Islet of Langerhans (tissue), 1 donor: ENCODE results near the gene PNLIPRP2.

Source experiments
- FAIRE-seq: peaks from one replicate; lab custom pipeline; 2011; peaks lifted over from hg19 to GRCh38; lab: Jason Lieb, UNC

Gene PNLIPRP2

GRCh38 chr10:116683821-116684220 is 63.1 kb downstream of the PNLIPRP2 start:
- FAIRE-seq: no peak

- FAIRE-seq: no peak
Measured at GRCh38 chr10:116684781-116685180, 64.0 kb downstream of the PNLIPRP2 start.

- FAIRE-seq: no peak
Measured at GRCh38 chr10:116685807-116686206, 65.1 kb downstream of the PNLIPRP2 start.

- no peak for FAIRE-seq
Measured at GRCh38 chr10:116686632-116687031, 65.9 kb downstream of the PNLIPRP2 start.

- no peak for FAIRE-seq
Measured at GRCh38 chr10:116687633-116688032, 66.9 kb downstream of the PNLIPRP2 start.

- FAIRE-seq: no peak
Measured at GRCh38 chr10:116688241-116688711, 67.5 kb downstream of the PNLIPRP2 start.

- no peak for FAIRE-seq
Measured at GRCh38 chr10:116688741-116689495, 68.2 kb downstream of the PNLIPRP2 start.

- no peak for FAIRE-seq
Measured at GRCh38 chr10:116689744-116690143, 69.0 kb downstream of the PNLIPRP2 start.

GRCh38 chr10:116690356-116691322 is 69.9 kb downstream of the PNLIPRP2 start:
- no peak for FAIRE-seq

GRCh38 chr10:116691635-116692034 is 70.9 kb downstream of the PNLIPRP2 start:
- FAIRE-seq: no peak

- no peak for FAIRE-seq
Measured at GRCh38 chr10:116692225-116692624, 71.5 kb downstream of the PNLIPRP2 start.

GRCh38 chr10:116694243-116694926 is 73.6 kb downstream of the PNLIPRP2 start:
- FAIRE-seq: no peak
